ENCODE measurements around the gene KCNK7. TPM values are rescaled to one million over a fixed set of nuclear protein-coding genes. Genes with fewer than 3 reads are reported as not detected.

Gene KCNK7
- polyA plus RNA-seq, 3 donors, result 4.3 TPM; not detected in 2

DNA sequence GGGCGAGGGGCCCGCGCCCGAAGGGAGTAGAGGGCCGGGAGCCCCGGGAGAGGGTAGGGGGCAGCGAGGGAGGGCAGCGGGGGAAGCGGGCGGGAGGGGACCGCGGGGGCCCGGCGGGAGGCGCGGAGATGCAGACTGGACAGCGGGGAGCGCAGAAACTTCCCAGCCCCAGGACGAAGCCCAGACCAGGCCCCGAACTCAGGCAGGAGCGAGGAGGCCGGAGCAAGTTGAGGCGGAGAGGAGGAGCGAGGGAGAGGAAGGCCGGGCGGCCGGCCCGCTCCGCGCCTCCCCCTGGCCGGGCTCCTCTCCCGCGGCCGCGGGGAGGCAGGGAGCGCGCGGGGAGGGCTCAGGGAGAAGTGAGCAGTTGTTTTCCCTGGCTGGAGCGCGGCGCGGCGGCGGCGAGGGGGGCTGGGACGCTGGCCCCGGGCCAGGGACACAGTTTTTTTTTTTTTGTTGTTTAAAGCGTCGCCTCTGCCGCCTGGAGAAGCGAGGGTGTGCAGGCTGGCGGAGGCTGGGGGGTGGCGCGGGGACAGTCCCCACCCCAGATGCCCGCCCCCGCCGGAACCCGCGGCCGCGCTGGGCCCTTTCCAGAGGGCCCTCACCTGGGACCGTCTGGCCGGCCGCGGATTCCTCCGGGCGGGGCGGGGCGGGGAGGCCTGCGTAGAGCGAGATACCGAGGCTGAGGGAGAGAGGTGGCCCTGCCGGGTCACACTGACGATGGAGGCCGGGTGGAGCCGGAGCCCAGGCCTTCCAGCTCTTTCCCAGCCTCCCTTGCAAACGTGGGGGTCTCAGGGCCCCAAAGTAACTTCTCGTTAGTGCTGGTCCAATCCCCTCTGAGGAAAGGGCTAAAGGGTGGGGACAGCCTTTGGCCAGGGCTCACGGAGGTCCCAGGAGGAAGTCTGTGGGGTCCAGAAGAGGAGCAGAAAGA is 37.3 kb downstream of the KCNK7 start, which contains the start of gene LTBP3:
Gene LTBP3 (minus strand): TSS at position 358 of the 928 bp plus-strand sequence. CDS start 400 bp downstream, outside the sequence.
- DNase-seq, result peak in 2 of 3 donors; percentile 45
- no peaks in the 10 kb centered on the region for H3K36me3 ChIP-seq (replicated peaks in 1 of 2; ENCODE audit: control insufficient read depth in 1 of 2, insufficient read depth in 2 of 2, low read length in 2 of 2)
- H2AFZ ChIP-seq (ENCODE audit: insufficient read depth, low read depth, low read length, poor library complexity, severe bottlenecking), result peak within 1 kb of the TSS; percentile 82
- intact Hi-C loops (cut with micrococcal nuclease), result no loop called here
- Mint-ChIP-seq H3K4me1 (peaks cover 43% of the 10 kb centered on the region), H3K27me3 (ENCODE audit: low read depth in 3 of 3) (peaks cover 21 to 45% (median 41%) of the 10 kb centered on the region in 3 donors), H3K36me3 (peaks cover 0 to 9% of the 10 kb centered on the region in 2 donors), H3K9me3 (peaks cover 0 to 2% (median 0%) of the 10 kb centered on the region in 7 donors), H3K27ac (peak within 1 kb of the TSS in 1 of 7 donors; percentile 10), H3K4me3 (peak within 1 kb of the TSS; percentile 73 to 84)
- WGBS (ENCODE audit: insufficient coverage), result 0% methylated on average over 25 of the region's 79 CpGs
- peak within 1 kb of the TSS; percentile 57 for H3K9ac ChIP-seq (ENCODE audit: insufficient read depth, low read length, poor library complexity, severe bottlenecking)
- H4K20me1 ChIP-seq (ENCODE audit: insufficient read depth, low read length), result no peaks in the 10 kb centered on the region
- H3K27ac ChIP-seq (ENCODE audit: low read depth in 1 of 2, low read length in 2 of 2), result no peak within 1 kb of the TSS
- no peaks in the 10 kb centered on the region for H3K79me2 ChIP-seq (ENCODE audit: insufficient read depth, low read length)
- H3K27me3 ChIP-seq (ENCODE audit: control insufficient read depth in 2 of 2, insufficient read depth in 2 of 2, low read length in 2 of 2), result peaks cover 0 to 33% of the 10 kb centered on the region in 2 donors
- H3K9me3 ChIP-seq (replicated peaks in 1 of 2; ENCODE audit: control insufficient read depth in 1 of 2, insufficient read depth in 1 of 2, low read length in 2 of 2), result no peaks in the 10 kb centered on the region
- peak within 1 kb of the TSS; percentile 81 for H3K4me2 ChIP-seq (replicated peaks; ENCODE audit: extremely low read depth, low read length, poor library complexity, severe bottlenecking)
- TF ChIP-seq, protein P1, sequence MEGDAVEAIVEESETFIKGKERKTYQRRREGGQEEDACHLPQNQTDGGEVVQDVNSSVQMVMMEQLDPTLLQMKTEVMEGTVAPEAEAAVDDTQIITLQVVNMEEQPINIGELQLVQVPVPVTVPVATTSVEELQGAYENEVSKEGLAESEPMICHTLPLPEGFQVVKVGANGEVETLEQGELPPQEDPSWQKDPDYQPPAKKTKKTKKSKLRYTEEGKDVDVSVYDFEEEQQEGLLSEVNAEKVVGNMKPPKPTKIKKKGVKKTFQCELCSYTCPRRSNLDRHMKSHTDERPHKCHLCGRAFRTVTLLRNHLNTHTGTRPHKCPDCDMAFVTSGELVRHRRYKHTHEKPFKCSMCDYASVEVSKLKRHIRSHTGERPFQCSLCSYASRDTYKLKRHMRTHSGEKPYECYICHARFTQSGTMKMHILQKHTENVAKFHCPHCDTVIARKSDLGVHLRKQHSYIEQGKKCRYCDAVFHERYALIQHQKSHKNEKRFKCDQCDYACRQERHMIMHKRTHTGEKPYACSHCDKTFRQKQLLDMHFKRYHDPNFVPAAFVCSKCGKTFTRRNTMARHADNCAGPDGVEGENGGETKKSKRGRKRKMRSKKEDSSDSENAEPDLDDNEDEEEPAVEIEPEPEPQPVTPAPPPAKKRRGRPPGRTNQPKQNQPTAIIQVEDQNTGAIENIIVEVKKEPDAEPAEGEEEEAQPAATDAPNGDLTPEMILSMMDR (IDR thresholded peaks at IDR 0.05), result no peak
- peak within 1 kb of the TSS; percentile 22 to 71 (median 26) for H3K4me3 ChIP-seq (replicated peaks in 1 of 3; ENCODE audit: low read depth in 2 of 3, low read length in 3 of 3)
- peaks cover 20 to 49% of the 10 kb centered on the region in 2 donors for H3K4me1 ChIP-seq (ENCODE audit: control insufficient read depth in 1 of 2, insufficient read depth in 2 of 2, low read length in 2 of 2)

DNA sequence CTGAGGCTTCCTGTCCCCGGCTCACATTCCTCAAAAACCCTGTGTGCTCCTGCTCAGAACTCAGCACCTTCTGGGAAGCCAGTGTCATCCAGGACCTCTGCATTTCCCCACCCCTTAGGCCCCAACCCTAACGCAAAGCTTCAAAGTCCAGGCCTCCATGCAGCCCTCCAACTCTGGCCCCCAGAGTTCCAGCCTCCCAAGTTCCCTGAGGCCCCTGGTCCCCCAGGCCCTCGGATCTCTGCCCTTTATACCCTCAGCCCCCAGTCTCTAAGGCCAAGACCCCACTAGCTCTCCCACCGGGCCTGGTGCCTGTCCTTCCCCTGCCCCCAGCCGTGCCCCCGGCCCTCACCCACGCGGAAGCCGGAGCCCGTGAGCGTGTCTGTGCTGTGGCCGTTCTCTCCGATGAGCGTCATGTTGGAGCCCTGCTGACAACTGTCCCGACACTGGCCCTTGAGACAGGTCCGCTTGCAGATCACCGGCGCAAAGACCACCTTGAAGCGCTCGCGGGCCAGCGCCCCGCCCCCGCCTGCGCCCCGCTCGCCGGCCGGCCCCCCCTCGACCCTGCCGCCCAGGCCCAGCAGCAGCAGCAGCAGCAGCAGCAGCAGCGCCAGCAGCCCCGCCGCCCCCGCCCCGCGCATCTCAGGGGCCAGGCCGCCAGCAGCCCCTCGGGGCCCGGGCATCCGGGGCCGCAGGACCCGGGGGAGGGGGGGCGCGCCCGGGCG is 38.2 kb downstream of the KCNK7 start:
- Mint-ChIP-seq H3K27ac (peak overlapping the region in 1 of 7 donors; percentile 10), H3K4me3 (peak overlapping the region; percentile 73 to 84), H3K27me3 (ENCODE audit: low read depth in 3 of 3) (peaks cover 21 to 45% (median 41%) of the 10 kb centered on the region in 3 donors), H3K36me3 (peaks cover 0 to 9% of the 10 kb centered on the region in 2 donors), H3K4me1 (peaks cover 49% of the 10 kb centered on the region), H3K9me3 (peaks cover 0 to 2% (median 0%) of the 10 kb centered on the region in 7 donors)
- 5% methylated on average over 37 of the region's 47 CpGs for WGBS (ENCODE audit: insufficient coverage)
- H3K4me2 ChIP-seq (replicated peaks; ENCODE audit: extremely low read depth, low read length, poor library complexity, severe bottlenecking), result peak overlapping the region; percentile 81
- H3K9ac ChIP-seq (ENCODE audit: insufficient read depth, low read length, poor library complexity, severe bottlenecking), result peak overlapping the region; percentile 57
- peak overlapping the region in 2 of 3 experiments; percentile 6 to 71 for H3K4me3 ChIP-seq (replicated peaks in 1 of 3; ENCODE audit: low read depth in 2 of 3, low read length in 3 of 3)
- TF ChIP-seq, protein P1 (IDR thresholded peaks at IDR 0.05), result no peak
- H3K4me1 ChIP-seq (ENCODE audit: control insufficient read depth in 1 of 2, insufficient read depth in 2 of 2, low read length in 2 of 2), result peaks cover 25 to 55% of the 10 kb centered on the region in 2 donors
- DNase-seq, result no peak
- H3K27me3 ChIP-seq (ENCODE audit: control insufficient read depth in 2 of 2, insufficient read depth in 2 of 2, low read length in 2 of 2), result peaks cover 0 to 33% of the 10 kb centered on the region in 2 donors
- H3K36me3 ChIP-seq (replicated peaks in 1 of 2; ENCODE audit: control insufficient read depth in 1 of 2, insufficient read depth in 2 of 2, low read length in 2 of 2), result no peaks in the 10 kb centered on the region
- H3K79me2 ChIP-seq (ENCODE audit: insufficient read depth, low read length), result no peaks in the 10 kb centered on the region
- intact Hi-C loops (cut with micrococcal nuclease), result no loop called here
- no peaks in the 10 kb centered on the region for H3K9me3 ChIP-seq (replicated peaks in 1 of 2; ENCODE audit: control insufficient read depth in 1 of 2, insufficient read depth in 1 of 2, low read length in 2 of 2)
- no peaks in the 10 kb centered on the region for H4K20me1 ChIP-seq (ENCODE audit: insufficient read depth, low read length)
- H2AFZ ChIP-seq (ENCODE audit: insufficient read depth, low read depth, low read length, poor library complexity, severe bottlenecking), result peak overlapping the region; percentile 82
- H3K27ac ChIP-seq (ENCODE audit: low read depth in 1 of 2, low read length in 2 of 2), result no peak overlapping the region
